Inferior parietal cortex (tissue), 1 donor: ENCODE measurements around the gene GPR78.

Source experiments
- DNase-seq: peaks from one replicate; pipeline ENCODE4 v3.0.0-alpha.2; 2016; ENCODE audit errors: extremely low spot score

GPR78 gene

DNA sequence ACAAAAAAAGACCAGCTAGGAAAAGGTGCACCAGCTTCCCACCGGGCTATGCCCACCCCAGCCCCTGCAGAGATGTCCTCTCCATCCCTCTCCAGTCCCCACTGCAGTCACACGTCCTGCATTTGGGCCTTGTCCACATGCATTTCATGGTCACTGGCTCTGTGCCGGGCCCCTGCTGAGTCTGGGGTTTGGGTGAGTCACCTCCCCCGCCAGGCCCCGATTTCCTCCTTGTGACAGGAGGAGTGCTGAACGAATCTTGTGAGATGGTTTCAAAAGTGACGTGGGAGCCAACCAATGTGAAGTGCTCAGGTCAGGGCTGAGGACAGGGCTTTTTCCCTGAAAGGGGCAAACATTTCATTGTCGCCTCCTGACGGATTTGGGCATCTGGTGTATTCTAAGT, 19.5 kb downstream of the GPR78 start:
- no peak for DNase-seq

- no peak for DNase-seq
Observed at GRCh38 chr4:8600266-8600665, 20.1 kb downstream of the GPR78 start.

- DNase-seq = no peak
Observed at GRCh38 chr4:8600686-8601085, 20.5 kb downstream of the GPR78 start.

GRCh38 chr4:8601086-8601485, 20.9 kb downstream of the GPR78 start:
- no peak for DNase-seq

GRCh38 chr4:8601556-8601955, 21.4 kb downstream of the GPR78 start:
- no peak for DNase-seq

DNA sequence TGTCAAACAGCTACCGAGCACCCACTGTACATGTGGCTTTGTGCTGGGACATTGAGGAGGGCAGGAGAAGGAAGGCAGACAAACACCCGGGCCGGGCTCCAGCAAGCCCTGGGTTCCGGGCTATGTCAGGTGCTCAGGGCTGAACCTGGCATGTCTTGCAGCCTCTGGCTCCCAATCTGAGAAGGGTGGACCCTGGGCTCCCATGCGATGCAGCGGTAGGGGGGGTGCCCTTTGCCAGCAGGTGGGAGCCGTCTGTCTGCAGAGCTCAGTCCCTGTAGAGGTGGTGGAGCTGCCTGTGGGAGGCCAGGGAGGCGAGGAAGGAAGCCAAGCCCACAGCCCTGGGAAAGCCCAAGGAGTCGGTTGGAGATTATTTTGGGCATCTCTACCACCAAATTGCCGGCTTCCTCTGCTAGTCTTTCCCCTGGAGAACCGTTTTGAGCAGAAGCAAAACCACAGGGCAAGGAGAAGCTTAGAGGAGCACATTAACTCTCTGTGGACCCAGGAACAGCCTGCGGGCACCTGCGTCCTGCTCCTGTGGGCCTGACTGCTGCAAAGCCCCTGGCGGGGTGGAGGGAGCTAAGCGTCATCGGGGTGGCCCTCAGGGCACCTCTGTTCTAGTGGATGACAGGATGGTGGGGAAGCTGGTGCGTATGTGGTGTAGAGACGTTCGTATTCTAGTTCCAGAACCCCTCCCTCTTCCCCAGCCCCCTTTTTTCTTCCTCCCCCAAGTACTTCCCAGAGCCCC, 22.7 kb downstream of the GPR78 start:
- no peak for DNase-seq

GRCh38 chr4:8603931-8604330, 23.7 kb downstream of the GPR78 start:
- no peak for DNase-seq

DNA sequence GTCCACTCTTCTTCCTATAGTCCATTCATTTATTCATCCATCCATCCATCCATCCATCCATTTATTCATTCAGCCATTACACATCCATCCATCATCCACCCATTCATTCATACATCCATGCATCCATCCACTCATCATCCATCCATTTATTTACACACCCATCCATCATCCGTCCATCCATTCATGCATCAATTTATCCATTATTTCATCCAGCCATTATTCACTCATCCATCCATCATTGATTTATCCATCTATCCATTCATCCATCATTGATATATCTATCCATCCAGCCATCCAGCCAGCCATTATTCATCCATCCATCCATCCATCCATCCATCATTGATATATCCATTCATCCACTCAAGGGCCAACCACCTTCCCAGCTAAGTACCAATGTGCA, 25.1 kb downstream of the GPR78 start:
- no peak for DNase-seq

GRCh38 chr4:8606476-8606875, 26.3 kb downstream of the GPR78 start:
- DNase-seq = no peak

DNA sequence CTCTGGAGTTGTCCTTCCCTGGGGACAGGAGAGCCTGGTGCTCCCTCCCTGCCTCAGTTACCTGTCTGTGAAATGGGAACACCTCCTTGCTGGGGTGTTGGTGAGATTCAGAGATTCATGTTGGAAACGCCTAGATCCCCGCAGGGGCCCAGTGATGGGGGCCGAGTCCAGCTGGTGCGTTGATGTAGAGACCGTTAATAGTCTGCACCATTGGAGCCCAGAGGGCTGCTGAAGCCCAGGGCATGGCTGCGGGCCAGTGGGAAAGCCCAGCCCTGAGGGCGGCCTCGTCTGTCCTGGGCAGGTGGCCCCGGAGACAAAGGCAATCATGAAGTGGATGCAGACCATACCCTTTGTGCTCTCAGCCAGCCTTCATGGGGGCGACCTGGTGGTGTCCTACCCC, 26.8 kb downstream of the GPR78 start:
- no peak for DNase-seq

- DNase-seq = no peak
Observed at GRCh38 chr4:8607603-8608481, 27.6 kb downstream of the GPR78 start.

- DNase-seq = no peak
Observed at GRCh38 chr4:8608714-8609391, 28.7 kb downstream of the GPR78 start.

DNA sequence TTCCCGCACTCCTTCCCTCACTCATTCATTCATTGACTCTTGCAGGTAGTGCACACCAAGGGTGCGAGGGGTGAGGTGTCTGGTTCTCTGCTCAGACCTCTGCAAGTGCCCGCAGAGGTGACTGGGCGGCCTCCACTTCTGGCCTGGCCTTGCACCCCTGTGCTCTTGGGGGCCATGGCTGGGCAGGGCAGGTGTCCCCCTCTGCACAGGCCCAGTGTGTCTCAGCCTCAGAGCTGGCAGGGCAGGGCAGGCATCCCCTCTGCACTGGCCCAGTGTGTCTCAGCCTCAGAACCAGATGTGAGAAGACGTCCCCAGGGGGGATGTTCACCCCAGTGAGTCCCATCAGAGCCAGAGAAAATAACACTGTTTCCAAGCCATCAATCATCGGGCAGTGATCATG, 29.2 kb downstream of the GPR78 start:
- no peak for DNase-seq

DNA sequence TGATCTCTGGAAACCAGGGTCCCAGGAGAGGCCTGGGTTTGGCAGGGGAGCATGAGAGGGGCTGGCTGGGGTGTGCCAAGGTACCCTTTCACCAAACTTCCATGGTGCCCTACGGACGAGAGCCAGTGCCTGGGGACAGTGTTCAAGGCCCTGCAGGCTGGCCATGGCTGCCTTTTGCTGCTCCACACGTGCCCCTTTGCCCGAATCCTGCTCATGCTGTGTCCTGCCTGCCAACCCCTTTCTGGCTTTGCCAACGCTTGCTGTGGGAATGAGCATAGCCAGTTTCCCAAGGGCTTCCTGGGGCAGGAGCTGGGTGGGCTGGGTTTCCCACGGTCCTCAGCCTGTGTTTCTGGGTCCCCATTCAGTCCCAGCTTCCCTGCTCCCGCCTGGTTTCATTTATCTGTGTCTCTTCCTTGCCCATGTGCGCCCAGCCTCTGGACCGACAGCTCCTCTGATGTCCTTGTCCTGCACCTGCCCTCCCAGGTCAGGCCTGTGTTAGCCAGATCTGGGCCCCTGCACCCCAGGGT, 29.7 kb downstream of the GPR78 start:
- no peak for DNase-seq

DNA sequence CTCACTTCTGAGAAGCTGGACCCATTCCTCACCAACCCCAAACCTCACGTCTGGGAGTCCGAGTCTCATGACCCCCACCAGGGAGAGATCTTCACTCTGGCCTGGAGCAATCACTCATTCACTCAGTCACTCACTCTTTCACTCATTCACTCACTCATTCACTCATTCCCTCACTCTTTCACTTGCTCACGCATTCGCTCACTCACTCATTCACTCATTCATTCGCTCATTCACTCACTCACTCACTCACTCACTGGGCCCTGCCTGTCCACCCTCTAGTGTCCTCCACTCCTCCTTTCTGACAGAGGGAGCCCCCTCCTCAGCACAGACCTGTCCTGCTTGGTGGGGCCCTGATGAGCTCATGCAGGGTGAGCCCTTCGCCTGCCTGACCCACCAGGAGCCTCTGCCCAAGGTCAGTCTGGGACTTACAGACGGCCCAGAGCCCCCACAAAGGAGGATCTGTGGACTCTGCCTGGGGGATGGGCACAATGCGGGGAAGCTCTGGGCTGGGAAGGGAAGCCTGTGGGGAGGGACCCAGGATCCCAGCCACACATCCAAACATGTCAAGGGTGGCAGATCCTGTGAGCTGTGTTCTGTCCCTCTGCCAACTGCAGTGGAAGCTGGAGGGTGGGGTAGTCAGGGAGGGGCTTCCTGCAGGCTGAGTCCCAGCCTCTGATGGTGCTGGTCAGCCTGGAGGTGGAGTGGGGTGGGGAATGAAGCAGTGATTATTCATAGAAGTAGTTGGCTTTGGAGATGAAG, 30.8 kb downstream of the GPR78 start:
- no peak for DNase-seq

GRCh38 chr4:8612646-8613045, 32.5 kb downstream of the GPR78 start:
- DNase-seq = no peak

DNA sequence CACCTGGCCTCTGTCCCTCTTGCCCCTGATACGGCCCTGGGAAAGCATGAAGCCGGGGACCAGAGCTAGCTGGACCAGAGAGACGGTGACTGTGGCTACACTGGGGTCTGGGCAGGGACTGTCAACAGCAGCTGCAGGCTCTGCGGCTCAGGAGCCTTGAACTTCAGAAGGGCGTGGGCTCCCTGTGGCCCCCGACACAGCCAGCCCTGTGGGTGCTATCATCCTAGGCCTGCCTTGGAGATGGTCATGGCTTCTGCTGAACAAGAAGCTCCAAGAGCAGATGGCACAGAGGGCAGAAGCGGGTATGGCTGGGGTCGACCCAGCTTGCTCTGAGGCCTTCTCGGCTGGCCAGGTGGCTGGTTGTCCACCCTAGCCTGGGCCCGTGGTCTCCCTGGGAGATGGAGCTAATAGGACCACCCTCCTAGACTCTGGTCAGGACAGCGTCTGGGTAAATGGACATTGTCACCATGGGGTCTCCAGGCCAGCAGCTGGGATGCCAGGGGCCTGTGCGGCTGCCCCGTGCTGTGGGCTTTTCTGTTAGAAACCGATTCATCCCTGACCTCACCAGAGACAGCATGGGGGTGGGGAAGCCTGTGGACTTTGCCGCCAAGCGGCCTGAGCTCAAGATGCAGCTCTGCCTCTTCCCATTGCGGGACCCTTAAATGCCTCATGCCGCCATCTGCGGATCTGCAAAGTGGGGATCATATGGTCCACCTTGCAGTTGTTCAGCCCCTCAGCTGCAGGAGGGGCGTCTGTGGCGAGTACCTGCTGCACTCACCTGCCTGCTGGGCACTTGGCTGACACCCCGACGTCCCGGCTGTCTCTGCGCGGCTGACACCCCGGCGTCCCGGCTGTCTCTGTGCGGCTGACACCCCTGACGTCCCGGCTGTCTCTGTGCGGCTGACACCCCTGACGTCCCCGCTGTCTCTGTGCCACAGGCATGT, 33.5 kb downstream of the GPR78 start:
- no peak for DNase-seq

DNA sequence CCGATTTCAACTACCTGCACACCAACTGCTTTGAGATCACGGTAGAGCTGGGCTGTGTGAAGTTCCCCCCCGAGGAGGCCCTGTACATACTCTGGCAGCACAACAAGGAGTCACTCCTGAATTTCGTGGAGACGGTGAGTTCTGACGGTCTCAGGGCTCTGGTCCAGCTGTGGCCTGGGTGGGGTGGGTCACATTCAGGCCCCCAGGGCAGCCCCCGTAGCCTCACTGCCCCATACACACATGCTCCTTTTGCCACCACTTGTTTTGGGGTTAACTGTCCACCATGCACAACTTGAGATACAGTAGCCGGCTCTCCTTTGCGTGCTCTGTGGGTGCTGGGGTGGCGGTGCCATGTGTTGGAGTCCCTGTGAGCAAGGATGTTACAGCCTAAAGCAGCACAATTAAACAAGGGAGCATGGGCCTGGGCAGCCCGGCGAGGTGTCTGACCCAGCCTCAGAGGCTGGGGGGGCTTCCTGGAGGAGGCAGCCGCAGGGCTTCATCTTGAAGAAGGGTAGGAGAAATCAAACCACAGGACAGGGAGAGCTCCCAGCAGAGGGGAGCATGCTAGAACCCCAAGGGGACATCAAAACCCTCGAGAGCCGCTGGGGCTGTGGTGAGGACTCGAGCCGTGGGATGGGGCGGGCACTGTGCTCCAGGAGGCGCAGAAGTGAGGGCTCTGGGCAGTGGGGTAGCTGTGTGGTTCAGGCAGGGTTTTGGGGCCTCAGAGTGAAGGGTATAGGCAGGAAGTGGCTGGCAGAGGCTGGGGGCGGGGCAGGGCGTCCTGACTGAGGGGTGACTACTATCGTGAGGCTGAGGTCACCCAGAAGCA, 34.4 kb downstream of the GPR78 start:
- no peak for DNase-seq

- no peak for DNase-seq
Observed at GRCh38 chr4:8615366-8615765, 35.2 kb downstream of the GPR78 start.
